ENCODE results near the gene NAGPA. TPM values are rescaled to one million over a fixed set of nuclear protein-coding genes. Genes with fewer than 3 reads are reported as not detected.

NAGPA gene
- total and polyA plus RNA-seq, 2 of the 8 experiments (the other 6 are each of a cell fraction or from before 2014, with no cell fraction given) = 10.1 to 13.2 TPM

DNA sequence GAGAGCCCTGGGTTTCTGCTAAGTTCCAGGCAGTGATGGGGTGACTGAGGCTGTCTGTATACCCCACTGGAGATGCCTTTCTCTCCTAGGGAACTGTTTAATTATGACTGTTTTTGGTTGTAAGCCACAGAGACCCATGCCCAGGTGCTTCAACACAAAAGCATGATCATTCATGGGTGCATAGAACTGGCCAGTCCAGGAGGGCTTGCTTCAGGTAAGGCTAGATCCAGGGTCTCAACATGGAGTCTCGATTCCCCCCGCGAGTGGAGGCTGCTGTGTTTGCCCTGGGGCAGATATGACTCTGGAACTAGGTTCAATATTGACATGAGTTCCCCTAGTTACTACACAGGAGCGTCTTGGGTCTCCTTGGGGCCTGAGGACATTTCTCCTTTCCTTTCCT, 17.8 kb downstream of the NAGPA start:
- no peak overlapping the region for H3K4ac ChIP-seq (replicated peaks; ENCODE audit: insufficient read length, low read depth, low read length)
- H3K4me1 ChIP-seq (replicated peaks in 1 of 4; ENCODE audit: control insufficient read depth in 3 of 4, insufficient read depth in 4 of 4, low read length in 3 of 4) = peaks cover 0 to 3% (median under 1%) of the 10 kb centered on the region in 4 experiments; a peak in 2 of 7 replicates
- no peak overlapping the region for H2AK5ac ChIP-seq (ENCODE audit: low read depth, low read length)
- H2AFZ ChIP-seq (ENCODE audit: low read length) = no peak overlapping the region
- H3K9ac ChIP-seq (replicated peaks in 1 of 4; ENCODE audit: extremely low read depth in 1 of 4, low read depth in 3 of 4, low read length in 3 of 4) = no peak overlapping the region
- no peak overlapping the region for H4K91ac ChIP-seq (replicated peaks; ENCODE audit: insufficient read length, low read length)
- no peak overlapping the region for H3K18ac ChIP-seq (ENCODE audit: extremely low read depth, low read length)
- no peaks in the 10 kb centered on the region for H3K79me1 ChIP-seq (ENCODE audit: low read depth, low read length)
- H3K4me2 ChIP-seq (ENCODE audit: insufficient read depth in 1 of 2, low read depth in 2 of 2, low read length in 2 of 2) = no peak overlapping the region
- H3K9me3 ChIP-seq (ENCODE audit: insufficient read depth in 2 of 2, low read depth in 1 of 2, low read length in 1 of 2) = no peaks in the 10 kb centered on the region
- no peak overlapping the region for H4K5ac ChIP-seq (ENCODE audit: insufficient read length, low read depth, low read length)
- H3K27ac ChIP-seq (ENCODE audit: low read depth, low read length) = no peak overlapping the region
- no peak overlapping the region for H3K14ac ChIP-seq (ENCODE audit: insufficient read length)
- no peaks in the 10 kb centered on the region for H3K23me2 ChIP-seq (ENCODE audit: low read depth, low read length)
- 71% methylated on average over 4 of the region's 4 CpGs; no CpG with 5 or more reads in 1 of the 2 experiments for WGBS, 2 experiments (ENCODE audit: extremely low coverage in 1 of 2, insufficient coverage in 1 of 2, insufficient read length in 1 of 2, insufficient replicate concordance in 2 of 2, low coverage in 1 of 2, low lambda C conversion rate in 2 of 2, missing lambda C conversion rate in 1 of 2)
- no peak for DNase-seq (ENCODE audit: low read depth in 1 of 2, low spot score in 2 of 2)
- H3K23ac ChIP-seq (ENCODE audit: insufficient read length) = no peak overlapping the region
- no peak for FAIRE-seq
- H4K8ac ChIP-seq (ENCODE audit: extremely low read depth, insufficient read depth, low read length) = no peak overlapping the region
- no peak overlapping the region for H3K56ac ChIP-seq (replicated peaks; ENCODE audit: insufficient read length, low read depth, low read length)
- no peaks in the 10 kb centered on the region for H3K79me2 ChIP-seq (ENCODE audit: control insufficient read depth in 1 of 2, insufficient read depth in 2 of 2, low read length in 2 of 2)
- H3K4me3 ChIP-seq (ENCODE audit: extremely low read depth in 1 of 4, insufficient read depth in 2 of 4, low read depth in 3 of 4, low read length in 4 of 4) = no peak overlapping the region
- no peak overlapping the region for H2BK15ac ChIP-seq (ENCODE audit: low read length)
- H2BK20ac ChIP-seq (ENCODE audit: low read length) = no peak overlapping the region
- H4K20me1 ChIP-seq (replicated peaks in 1 of 2; ENCODE audit: control insufficient read depth in 1 of 2, insufficient read depth in 2 of 2, low read length in 2 of 2) = no peaks in the 10 kb centered on the region
- POLR2A ChIA-PET (ENCODE audit: partially characterized antibody) = no interaction called here
- CTCF ChIA-PET (ENCODE audit: partially characterized antibody) = no interaction called here
- H2BK5ac ChIP-seq (ENCODE audit: low read depth, low read length) = no peak overlapping the region
- H3K27me3 ChIP-seq (replicated peaks in 1 of 4; ENCODE audit: control insufficient read depth in 3 of 4, extremely low read depth in 1 of 4, insufficient read depth in 3 of 4, low read length in 3 of 4) = no peaks in the 10 kb centered on the region
- H3K36me3 ChIP-seq (ENCODE audit: control insufficient read depth in 2 of 4, insufficient read depth in 4 of 4, low read length in 3 of 4) = no peaks in the 10 kb centered on the region
- H2BK12ac ChIP-seq (ENCODE audit: low read depth, low read length) = no peak overlapping the region
- H2BK120ac ChIP-seq (replicated peaks; ENCODE audit: low read depth, low read length) = no peak overlapping the region
- TF ChIP-seq TAF7 (optimal IDR thresholded peaks at IDR 0.05; ENCODE audit: borderline replicate concordance, low read depth, low read length) = no peak
- no peak for TF ChIP-seq EP300 (IDR thresholded peaks at IDR 0.05; ENCODE audit: borderline replicate concordance in 1 of 2, low read depth in 2 of 2, low read length in 2 of 2)
- no peak for TF ChIP-seq CHD1 (IDR thresholded peaks at IDR 0.05; ENCODE audit: low read depth, low read length)

Measured in H1 (cell line).